GM23338 (cell line): Measurements from ENCODE around the gene PLEK.

ENCODE experiments used
- CREB1 ChIP-seq: fragments of 250-450 bp; sonication (Bioruptor Pico); IDR thresholded peaks from 2 replicates; pipeline ENCODE4 v1.5.0; 2020; ENCODE audit warnings: low read depth, mild to moderate bottlenecking, moderate library complexity
- CTCF ChIP-seq, 2 experiments: fragments of 200-600 bp in 1 of 2; sonication (generic) in 1 of 2; conservative IDR thresholded peaks; 2 replicates each; pipeline versions ENCODE4 v1.5.1 to v1.6.1; 2016 to 2017; ENCODE audit warnings: antibody characterized with exemption in 2 of 2, low read depth in 2 of 2, mild to moderate bottlenecking in 2 of 2, moderate library complexity in 1 of 2
- ETS1 ChIP-seq: IDR thresholded peaks from 2 replicates; pipeline ENCODE4 v1.6.1; 2016; ENCODE audit warnings: antibody characterized with exemption
- EZH2 ChIP-seq: fragments of 200-600 bp; sonication (generic); IDR thresholded peaks from one replicate; pipeline ENCODE4 v1.8.0; 2017; ENCODE audit warnings: antibody characterized with exemption, mild to moderate bottlenecking, low read depth; ENCODE audit not compliant: unreplicated experiment
- EZH2phosphoT487 ChIP-seq: fragments of 200-600 bp; sonication (generic); IDR thresholded peaks from one replicate; pipeline ENCODE4 v1.8.1; 2018; ENCODE audit warnings: antibody characterized with exemption; ENCODE audit not compliant: unreplicated experiment
- JUNB ChIP-seq: IDR thresholded peaks from one replicate; pipeline ENCODE4 v1.6.1; 2016; ENCODE audit warnings: antibody characterized with exemption; ENCODE audit not compliant: unreplicated experiment
- POLR2AphosphoS5 ChIP-seq: IDR thresholded peaks from 2 replicates; pipeline ENCODE4 v1.6.1; 2016; ENCODE audit warnings: antibody characterized with exemption, low read depth
- REST ChIP-seq: IDR thresholded peaks from one replicate; pipeline ENCODE4 v1.6.1; 2018; ENCODE audit warnings: antibody characterized with exemption; ENCODE audit not compliant: unreplicated experiment
- STAT1 ChIP-seq: IDR thresholded peaks from one replicate; pipeline ENCODE4 v1.6.1; 2016; ENCODE audit warnings: antibody characterized with exemption; ENCODE audit not compliant: unreplicated experiment
- ZNF114 ChIP-seq: fragments of 250-450 bp; sonication (Bioruptor Pico); IDR thresholded peaks from 2 replicates; pipeline ENCODE4 v1.5.0; 2020; ENCODE audit warnings: mild to moderate bottlenecking, moderate library complexity
- ZNF462 ChIP-seq: fragments of 250-450 bp; sonication (Bioruptor Pico); IDR thresholded peaks from 2 replicates; pipeline ENCODE4 v1.5.0; 2020; ENCODE audit warnings: mild to moderate bottlenecking, moderate library complexity

- no peak for TF ChIP-seq EZH2phosphoT487
- no peak for TF ChIP-seq EZH2
- TF ChIP-seq CTCF (conservative IDR thresholded peaks at IDR 0.05; ENCODE audit: low read depth in 2 of 2) = no peak
- TF ChIP-seq JUNB = no peak
- no peak for TF ChIP-seq POLR2AphosphoS5
- no peak for TF ChIP-seq ZNF114 (CRISPR knock-in tag)
- TF ChIP-seq REST = no peak
- no peak for TF ChIP-seq CREB1 (CRISPR knock-in tag)
- no peak for TF ChIP-seq STAT1
- TF ChIP-seq ETS1 = no peak
- TF ChIP-seq ZNF462 (CRISPR knock-in tag) = no peak
Measured at GRCh38 chr2:68414452-68414851, 49.4 kb downstream of the PLEK start.
